CD8-positive, alpha-beta memory T cell (primary cell): ENCODE data around the gene HS6ST2. TPM values are rescaled to one million over a fixed set of nuclear protein-coding genes. Genes with fewer than 3 reads are reported as not detected.
"Not testable (repeated sequence)": the region's sequence is repeated elsewhere in the genome, so short reads cannot be mapped to it uniquely, and the experiment has no call there.

Source experiments
- CTCF ChIA-PET: fragments of 350-600 bp; sonication (Branson Sonifier 250); formaldehyde crosslinking; loops from one replicate; lab custom pipeline; 2021; ENCODE audit warnings: antibody characterized with exemption; lab: Charles Lee
- POLR2A ChIA-PET: fragments of 350-600 bp; sonication (Branson Sonifier 250); formaldehyde crosslinking; loops from one replicate; lab custom pipeline; 2021; ENCODE audit warnings: antibody characterized with exemption; lab: Charles Lee
- DNase-seq, 5 donors: peaks; one replicate each; pipeline versions ENCODE4 v3.0.0 to v3.0.0-alpha.2; 2020 to 2022; ENCODE audit warnings: mixed read lengths in 1 of 5
- H3K27ac ChIP-seq: one replicate; pipeline ENCODE4 v1.7.0; 2013; ENCODE audit warnings: low read depth, mild to moderate bottlenecking, low read length, moderate library complexity
- H3K27me3 ChIP-seq: 2 replicates; pipeline ENCODE4 v1.7.0; 2013; ENCODE audit warnings: low read length, mild to moderate bottlenecking; ENCODE audit not compliant: insufficient read depth, poor library complexity, severe bottlenecking
- H3K36me3 ChIP-seq: 2 replicates; pipeline ENCODE4 v1.7.0; 2013; ENCODE audit warnings: mild to moderate bottlenecking, low read length, moderate library complexity; ENCODE audit not compliant: insufficient read depth
- H3K4me1 ChIP-seq: 2 replicates; pipeline ENCODE4 v1.7.0; 2013; ENCODE audit warnings: mild to moderate bottlenecking, low read length, moderate library complexity; ENCODE audit not compliant: insufficient read depth
- H3K4me3 ChIP-seq: 2 replicates; pipeline ENCODE4 v1.7.0; 2013; ENCODE audit warnings: mild to moderate bottlenecking, low read length
- H3K9me3 ChIP-seq: 2 replicates; pipeline ENCODE4 v1.7.0; 2013; ENCODE audit warnings: mild to moderate bottlenecking, low read length
- H3K27ac Mint-ChIP-seq, 8 donors: one replicate each; pipeline ENCODE4 v1.8.0; 2020 to 2021; ENCODE audit warnings: mixed read lengths in 8 of 8, mild to moderate bottlenecking in 6 of 8, inconsistent platforms in 3 of 8, moderate library complexity in 3 of 8
- H3K27me3 Mint-ChIP-seq, 2 donors: one replicate each; pipeline ENCODE4 v1.8.0; 2020 to 2021; ENCODE audit warnings: mixed read lengths in 2 of 2, mild to moderate bottlenecking in 1 of 2, moderate library complexity in 1 of 2
- H3K36me3 Mint-ChIP-seq, 3 donors: one replicate each; pipeline ENCODE4 v1.8.0; 2020 to 2021; ENCODE audit warnings: mixed read lengths in 3 of 3, inconsistent platforms in 1 of 3, mild to moderate bottlenecking in 1 of 3
- H3K4me1 Mint-ChIP-seq, 3 donors: one replicate each; pipeline ENCODE4 v1.8.0; 2020 to 2021; ENCODE audit warnings: mixed read lengths in 3 of 3, inconsistent platforms in 1 of 3, mild to moderate bottlenecking in 1 of 3
- H3K4me3 Mint-ChIP-seq, 7 donors: one replicate each; pipeline ENCODE4 v1.8.0; 2020 to 2021; ENCODE audit warnings: mixed read lengths in 7 of 7, mild to moderate bottlenecking in 6 of 7, moderate library complexity in 4 of 7, inconsistent platforms in 2 of 7
- H3K9me3 Mint-ChIP-seq, 5 donors: one replicate each; pipeline ENCODE4 v1.8.0; 2020 to 2022; ENCODE audit warnings: mixed read lengths in 5 of 5, mild to moderate bottlenecking in 3 of 5, moderate library complexity in 2 of 5, inconsistent platforms in 1 of 5
- polyA plus RNA-seq: library from polyadenylated mRNA; unstranded; fragments of 300-500 nt; fragmentation: Illumina TruSeq; gene quantifications from one replicate; pipeline ENCODE4 v1.2.3, GENCODE V29; 2021
- total RNA-seq, 2 experiments: library from RNA; stranded (reverse); gene quantifications; one replicate each; pipeline ENCODE4 v1.2.3, GENCODE V29; 2021

Gene HS6ST2
- total and polyA plus RNA-seq, 3 experiments from 2014 or later: 0.09 to 0.13 TPM; not detected in 1

GRCh38 chrX:132880753-132881152 lies 77.7 kb downstream of the HS6ST2 start:
- H3K9me3 Mint-ChIP-seq, H3K4me3 Mint-ChIP-seq, DNase-seq, H3K4me1 Mint-ChIP-seq, H3K27ac ChIP-seq, H3K36me3 Mint-ChIP-seq, H3K36me3 ChIP-seq, H3K9me3 ChIP-seq, H3K27ac Mint-ChIP-seq, H3K27me3 Mint-ChIP-seq, H3K27me3 ChIP-seq, H3K4me1 ChIP-seq, H3K4me3 ChIP-seq, CTCF ChIA-PET, POLR2A ChIA-PET: not testable (repeated sequence)

DNA sequence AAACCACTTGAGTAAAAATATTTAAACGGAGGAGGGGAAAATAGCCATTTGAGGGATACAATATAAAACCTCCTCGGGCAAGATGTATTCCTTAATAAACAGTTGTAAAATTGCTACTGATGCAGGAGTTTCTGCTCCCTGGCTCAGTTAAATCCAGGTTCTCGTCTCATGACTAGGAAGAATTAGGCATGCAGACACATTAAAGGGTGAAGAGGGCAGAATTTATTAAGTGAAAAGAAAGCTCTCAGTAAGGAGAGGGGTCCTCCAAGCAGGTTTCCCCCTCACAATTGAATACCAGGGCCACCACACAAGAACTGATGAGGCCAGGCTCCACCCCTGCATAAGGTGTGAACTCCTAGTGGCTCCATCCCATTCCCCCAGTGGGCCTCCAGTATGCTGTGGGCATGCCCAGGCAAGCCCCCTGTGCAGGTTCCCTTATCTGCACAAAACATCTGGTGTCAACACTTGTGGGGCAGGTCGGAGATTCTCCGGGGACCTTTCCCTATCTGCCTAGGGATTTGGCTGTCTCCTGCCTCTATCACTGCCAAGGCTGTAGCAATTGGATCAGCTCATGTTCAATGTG lies 80.4 kb downstream of the HS6ST2 start:
- Mint-ChIP-seq H3K4me1 (no peaks in the 10 kb centered on the region), H3K4me3 (no peak overlapping the region), H3K9me3 (peaks cover 0 to 2% (median 0%) of the 10 kb centered on the region in 5 donors), H3K27me3 (peaks cover 0 to 9% of the 10 kb centered on the region in 2 donors), H3K27ac (no peak overlapping the region), H3K36me3 (no peaks in the 10 kb centered on the region)
- no peaks in the 10 kb centered on the region for H3K36me3 ChIP-seq
- no peak for DNase-seq
- ChIA-PET POLR2A (no interaction called here), CTCF (no interaction called here)
- H3K27ac ChIP-seq: no peak overlapping the region
- no peak overlapping the region for H3K4me3 ChIP-seq
- no peaks in the 10 kb centered on the region for H3K9me3 ChIP-seq
- H3K27me3 ChIP-seq: no peaks in the 10 kb centered on the region
- no peaks in the 10 kb centered on the region for H3K4me1 ChIP-seq

DNA sequence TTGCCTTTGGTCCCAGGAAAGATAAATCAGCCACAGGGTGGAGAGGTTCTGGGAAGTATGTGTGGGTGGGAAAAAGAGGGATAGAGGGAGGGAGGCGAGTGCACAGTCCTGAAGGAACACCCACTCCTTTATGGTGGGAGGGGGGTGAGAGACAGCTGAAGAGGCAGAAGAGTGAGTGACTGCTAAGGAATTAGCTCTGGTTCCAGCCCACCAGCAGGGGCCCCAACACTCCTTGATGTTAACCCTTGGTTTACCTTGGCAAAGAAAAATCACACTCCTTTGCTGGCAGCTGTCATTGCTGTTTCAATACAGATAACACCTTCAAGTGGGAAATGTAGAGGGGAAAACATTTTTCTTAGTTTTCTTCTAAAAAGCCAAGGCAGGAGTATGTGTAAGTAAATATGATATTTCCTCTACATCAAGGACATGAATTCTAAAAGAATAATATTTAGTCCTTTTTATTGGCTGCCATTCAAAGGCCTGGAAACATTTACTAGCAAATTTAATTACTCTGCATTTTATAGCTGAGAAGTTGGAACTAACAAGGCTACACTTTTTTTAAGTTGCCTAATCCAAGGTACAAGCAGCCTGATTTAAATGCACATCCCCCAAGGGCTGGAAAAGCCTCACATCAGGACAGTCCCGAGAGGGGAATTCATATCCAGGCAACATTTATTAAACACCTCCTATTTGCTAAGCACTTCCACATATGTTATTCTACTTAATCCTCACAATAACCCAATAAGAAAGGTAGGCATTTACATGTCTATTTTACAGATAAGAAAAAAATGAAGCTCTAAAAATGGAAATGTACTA lies 81.7 kb downstream of the HS6ST2 start:
- H3K9me3 Mint-ChIP-seq: peaks cover 0 to 2% (median 0%) of the 10 kb centered on the region in 5 donors
- H3K36me3 Mint-ChIP-seq: no peaks in the 10 kb centered on the region
- Histone ChIP-seq H3K9me3 (no peaks in the 10 kb centered on the region), H3K27ac (no peak overlapping the region), H3K27me3 (no peaks in the 10 kb centered on the region), H3K4me1 (no peaks in the 10 kb centered on the region), H3K36me3 (no peaks in the 10 kb centered on the region), H3K4me3 (no peak overlapping the region)
- ChIA-PET CTCF (no interaction called here), POLR2A (no interaction called here)
- H3K4me3 Mint-ChIP-seq: no peak overlapping the region
- peaks cover 0 to 9% of the 10 kb centered on the region in 2 donors for H3K27me3 Mint-ChIP-seq
- H3K4me1 Mint-ChIP-seq: no peaks in the 10 kb centered on the region
- no peak for DNase-seq
- no peak overlapping the region for H3K27ac Mint-ChIP-seq

- no peak overlapping the region for H3K4me3 ChIP-seq
- ChIA-PET CTCF (no interaction called here), POLR2A (no interaction called here)
- H3K27me3 ChIP-seq: no peaks in the 10 kb centered on the region
- Mint-ChIP-seq H3K4me3 (no peak overlapping the region), H3K36me3 (no peaks in the 10 kb centered on the region), H3K4me1 (no peaks in the 10 kb centered on the region), H3K9me3 (peaks cover 0 to 2% (median 0%) of the 10 kb centered on the region in 5 donors), H3K27ac (no peak overlapping the region), H3K27me3 (peaks cover 0 to 9% of the 10 kb centered on the region in 2 donors)
- H3K9me3 ChIP-seq: no peaks in the 10 kb centered on the region
- DNase-seq: no peak
- no peak overlapping the region for H3K27ac ChIP-seq
- no peaks in the 10 kb centered on the region for H3K36me3 ChIP-seq
- H3K4me1 ChIP-seq: no peaks in the 10 kb centered on the region
Observed at GRCh38 chrX:132875650-132876522, 82.5 kb downstream of the HS6ST2 start.

DNA sequence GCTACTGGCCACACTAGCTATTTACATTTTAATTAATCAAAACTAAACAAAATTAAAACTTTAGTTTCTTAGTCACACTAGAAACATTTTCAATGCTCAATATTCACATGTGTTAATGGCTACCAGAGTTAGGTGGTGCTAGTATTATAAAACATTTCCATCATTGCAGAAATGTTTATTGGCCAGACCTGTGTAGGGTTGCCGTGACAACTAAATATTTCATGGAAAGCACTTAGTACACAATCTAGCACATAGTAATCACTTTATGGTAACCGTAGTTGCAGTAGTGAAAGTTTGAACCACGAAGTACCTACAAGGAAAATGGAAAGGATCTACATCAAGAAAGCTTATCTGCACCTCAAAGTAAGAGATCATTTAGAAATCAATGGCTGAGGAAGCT lies 95.9 kb downstream of the HS6ST2 start:
- peaks cover 12 to 22% (median 12%) of the 10 kb centered on the region in 3 donors for H3K4me1 Mint-ChIP-seq
- H3K36me3 ChIP-seq: no peaks in the 10 kb centered on the region
- H3K27ac Mint-ChIP-seq: no peak overlapping the region
- ChIA-PET POLR2A (no interaction called here), CTCF (no interaction called here)
- no peaks in the 10 kb centered on the region for H3K27me3 ChIP-seq
- no peaks in the 10 kb centered on the region for H3K9me3 ChIP-seq
- no peak for DNase-seq
- H3K36me3 Mint-ChIP-seq: peaks cover 0 to 4% (median 0%) of the 10 kb centered on the region in 3 donors
- no peak overlapping the region for H3K4me3 ChIP-seq
- peaks cover 0 to 9% of the 10 kb centered on the region in 2 donors for H3K27me3 Mint-ChIP-seq
- H3K4me1 ChIP-seq: no peaks in the 10 kb centered on the region
- no peak overlapping the region for H3K27ac ChIP-seq
- no peak overlapping the region for H3K4me3 Mint-ChIP-seq
- H3K9me3 Mint-ChIP-seq: peaks cover 0 to 13% (median 9%) of the 10 kb centered on the region in 5 donors

DNA sequence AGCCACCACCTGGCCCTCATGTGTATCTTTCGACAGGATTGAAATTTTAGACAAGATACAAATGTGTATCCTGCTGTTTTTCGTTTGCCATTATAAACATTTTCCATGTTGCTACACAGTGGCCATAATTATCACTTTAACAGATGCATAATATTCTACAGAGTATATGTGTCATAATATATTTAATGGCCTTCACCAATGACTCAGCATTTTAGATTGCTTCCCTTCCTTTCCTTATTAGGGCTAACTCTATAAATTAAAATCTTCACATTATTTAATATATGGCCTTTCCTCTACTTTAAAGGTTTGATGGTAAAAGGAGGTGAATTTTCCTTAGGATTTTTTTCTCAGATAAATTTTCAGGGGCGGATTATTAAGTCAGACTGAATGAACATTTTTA lies 97.4 kb downstream of the HS6ST2 start:
- DNase-seq: no peak
- Mint-ChIP-seq H3K4me3 (no peak overlapping the region), H3K4me1 (peaks cover 14 to 27% (median 23%) of the 10 kb centered on the region in 3 donors), H3K36me3 (peaks cover 0 to 8% (median 0%) of the 10 kb centered on the region in 3 donors), H3K27me3 (peaks cover 0 to 12% of the 10 kb centered on the region in 2 donors), H3K27ac (no peak overlapping the region), H3K9me3 (peaks cover 0 to 16% (median 11%) of the 10 kb centered on the region in 5 donors)
- Histone ChIP-seq H3K9me3 (no peaks in the 10 kb centered on the region), H3K27me3 (no peaks in the 10 kb centered on the region), H3K36me3 (no peaks in the 10 kb centered on the region), H3K27ac (no peak overlapping the region), H3K4me3 (no peak overlapping the region), H3K4me1 (no peaks in the 10 kb centered on the region)
- CTCF ChIA-PET: no interaction called here
- POLR2A ChIA-PET: no interaction called here

DNA sequence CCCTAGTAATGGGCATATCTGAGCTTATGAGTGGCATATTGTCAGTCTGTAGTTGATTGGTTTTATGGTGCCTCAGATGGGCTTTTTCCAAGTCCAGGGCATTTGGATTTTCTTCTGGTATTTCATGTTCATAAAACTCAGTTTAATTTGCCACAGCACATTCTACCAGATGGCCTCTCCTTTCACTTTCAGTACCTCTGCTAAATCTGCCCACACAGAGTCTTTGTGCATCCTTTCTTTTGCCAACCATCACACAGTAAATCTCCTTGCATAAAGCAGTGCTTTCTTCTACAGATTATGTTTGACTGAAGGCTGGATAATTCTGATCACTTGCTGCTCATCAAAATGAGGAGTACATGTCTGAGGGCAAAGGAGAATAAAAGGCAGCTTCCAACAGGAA lies 98.2 kb downstream of the HS6ST2 start:
- Mint-ChIP-seq H3K4me1 (peaks cover 18 to 32% (median 29%) of the 10 kb centered on the region in 3 donors), H3K27me3 (peaks cover 0 to 10% of the 10 kb centered on the region in 2 donors), H3K4me3 (no peak overlapping the region), H3K9me3 (peaks cover 0 to 16% (median 11%) of the 10 kb centered on the region in 5 donors), H3K36me3 (peaks cover 0 to 8% (median 0%) of the 10 kb centered on the region in 3 donors), H3K27ac (no peak overlapping the region)
- ChIA-PET CTCF (no interaction called here), POLR2A (no interaction called here)
- H3K4me3 ChIP-seq: no peak overlapping the region
- no peaks in the 10 kb centered on the region for H3K4me1 ChIP-seq
- H3K27ac ChIP-seq: no peak overlapping the region
- no peaks in the 10 kb centered on the region for H3K27me3 ChIP-seq
- no peaks in the 10 kb centered on the region for H3K9me3 ChIP-seq
- H3K36me3 ChIP-seq: no peaks in the 10 kb centered on the region
- no peak for DNase-seq
